Lung (tissue), 12 donors: ENCODE data around the gene G6PC2. TPM values are rescaled to one million over a fixed set of nuclear protein-coding genes. Genes with fewer than 3 reads are reported as not detected.
"Not testable (repeated sequence)": the region's sequence is repeated elsewhere in the genome, so short reads cannot be mapped to it uniquely, and the experiment has no call there.

Experiments used
- ATAC-seq: fragments of 200-7000 bp; cut with Tn5 transposase; one replicate; pipeline ENCODE4 v1.9.1; 2020; ENCODE audit warnings: moderate number of reproducible peaks; ENCODE audit not compliant: insufficient read depth, low FRiP score
- DNase-seq, 3 donors: peaks; one replicate each; pipeline ENCODE4 v3.0.0-alpha.2; 2013 to 2017
- H3K27ac ChIP-seq, 2 donors: one replicate each; pipeline ENCODE4 v1.5.1; 2013; ENCODE audit warnings: mild to moderate bottlenecking in 2 of 2, moderate library complexity in 2 of 2, control low read depth in 1 of 2, inconsistent platforms in 1 of 2, low read depth in 1 of 2, low read length in 1 of 2
- H3K27me3 ChIP-seq, 3 donors: one replicate each; pipeline ENCODE4 v1.5.1; 2013; ENCODE audit warnings: low read length in 2 of 3; ENCODE audit not compliant: control insufficient read depth in 3 of 3, insufficient read depth in 3 of 3
- H3K36me3 ChIP-seq, 4 donors: one replicate each; pipeline ENCODE4 v1.5.1; 2013; ENCODE audit warnings: low read length in 4 of 4, mild to moderate bottlenecking in 1 of 4, moderate library complexity in 1 of 4; ENCODE audit not compliant: control insufficient read depth in 4 of 4, insufficient read depth in 4 of 4
- H3K4me1 ChIP-seq, 5 donors: one replicate each; pipeline ENCODE4 v1.5.1; 2013; ENCODE audit warnings: low read length in 5 of 5, mild to moderate bottlenecking in 2 of 5, moderate library complexity in 1 of 5; ENCODE audit not compliant: control insufficient read depth in 5 of 5, insufficient read depth in 5 of 5
- H3K4me3 ChIP-seq: one replicate; pipeline ENCODE4 v1.5.1; 2013; ENCODE audit warnings: mild to moderate bottlenecking, control low read depth, moderate library complexity
- H3K9ac ChIP-seq, 2 donors: one replicate each; pipeline ENCODE4 v1.5.1; 2013; ENCODE audit warnings: low read length in 2 of 2, control low read depth in 1 of 2; ENCODE audit not compliant: insufficient read depth in 1 of 2
- H3K9me3 ChIP-seq, 4 donors: one replicate each; pipeline ENCODE4 v1.5.1; 2013; ENCODE audit warnings: low read length in 3 of 4, mild to moderate bottlenecking in 1 of 4, moderate library complexity in 1 of 4; ENCODE audit not compliant: control insufficient read depth in 4 of 4, insufficient read depth in 3 of 4
- WGBS, 2 donors: extraction: QIAGEN DNeasy Blood & Tissue Kit; methylation state at CpG; one replicate each; pipeline ENCODE4 v1.1.7; 2013; 5-methylcytosine and 5-hydroxymethylcytosine counted together
- polyA plus RNA-seq, 2 donors: library from polyadenylated mRNA; stranded (reverse); fragments of 200-250 nt; gene quantifications; one replicate each; pipeline ENCODE4 v1.2.1, GENCODE V29; 2013
- total RNA-seq, 2 donors: library from RNA; depleted of rRNA in 1 of 2; stranded (reverse); fragments of >200 nt in 1 of 2; gene quantifications; one replicate each; pipeline ENCODE4 v1.2.1, GENCODE V29; 2014 to 2021
- TF ChIP-seq, protein P1 (sequence below): IDR thresholded peaks from 2 replicates; pipeline ENCODE4 v1.5.1; 2012; ENCODE audit warnings: mild to moderate bottlenecking; ENCODE audit errors: control extremely low read depth, extremely low read depth
- donor health status: control.
- donor health status: control.
- donor health status: Bipolar disorder and iron deficiency.
- donor health status: healthy.
- donor health status: DM: yes; HTN: yes; CAD: no.

The G6PC2 gene
- total and polyA plus RNA-seq, 4 donors, result 0.01 to 0.37 (median 0.08) TPM; not detected in 1

DNA sequence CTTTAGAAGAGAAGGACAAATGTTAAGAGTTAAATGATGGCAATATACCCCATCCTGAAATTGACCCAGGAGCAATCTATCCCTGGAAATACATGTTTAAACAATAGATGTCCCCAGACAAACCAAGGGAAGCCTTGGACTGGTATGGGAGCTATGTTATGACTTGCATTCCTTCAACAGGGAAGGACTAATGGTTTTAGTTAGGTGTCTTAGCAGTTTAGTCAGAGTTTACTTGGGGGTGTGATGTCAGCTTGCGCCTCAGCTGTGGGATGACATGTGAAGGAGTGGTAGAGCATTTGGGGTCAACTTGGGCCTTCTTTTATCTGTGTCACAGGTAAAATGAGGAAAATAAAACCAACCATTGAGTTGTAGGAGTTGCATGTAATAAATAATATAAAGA lies 47.6 kb upstream of the G6PC2 start:
- TF ChIP-seq, protein P1, sequence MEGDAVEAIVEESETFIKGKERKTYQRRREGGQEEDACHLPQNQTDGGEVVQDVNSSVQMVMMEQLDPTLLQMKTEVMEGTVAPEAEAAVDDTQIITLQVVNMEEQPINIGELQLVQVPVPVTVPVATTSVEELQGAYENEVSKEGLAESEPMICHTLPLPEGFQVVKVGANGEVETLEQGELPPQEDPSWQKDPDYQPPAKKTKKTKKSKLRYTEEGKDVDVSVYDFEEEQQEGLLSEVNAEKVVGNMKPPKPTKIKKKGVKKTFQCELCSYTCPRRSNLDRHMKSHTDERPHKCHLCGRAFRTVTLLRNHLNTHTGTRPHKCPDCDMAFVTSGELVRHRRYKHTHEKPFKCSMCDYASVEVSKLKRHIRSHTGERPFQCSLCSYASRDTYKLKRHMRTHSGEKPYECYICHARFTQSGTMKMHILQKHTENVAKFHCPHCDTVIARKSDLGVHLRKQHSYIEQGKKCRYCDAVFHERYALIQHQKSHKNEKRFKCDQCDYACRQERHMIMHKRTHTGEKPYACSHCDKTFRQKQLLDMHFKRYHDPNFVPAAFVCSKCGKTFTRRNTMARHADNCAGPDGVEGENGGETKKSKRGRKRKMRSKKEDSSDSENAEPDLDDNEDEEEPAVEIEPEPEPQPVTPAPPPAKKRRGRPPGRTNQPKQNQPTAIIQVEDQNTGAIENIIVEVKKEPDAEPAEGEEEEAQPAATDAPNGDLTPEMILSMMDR, result no peak
- H3K9me3 ChIP-seq, result no peaks in the 10 kb centered on the region
- H3K27ac ChIP-seq, result no peak overlapping the region
- ATAC-seq, result no peak
- H3K27me3 ChIP-seq, result no peaks in the 10 kb centered on the region
- peaks cover 0 to 5% (median 0%) of the 10 kb centered on the region in 4 donors for H3K36me3 ChIP-seq
- no peak overlapping the region for H3K9ac ChIP-seq
- no peaks in the 10 kb centered on the region for H3K4me1 ChIP-seq
- no peak overlapping the region for H3K4me3 ChIP-seq
- no peak for DNase-seq
- 99 to 100% methylated on average over 1 of the region's 1 CpG for WGBS, 2 donors

GRCh38 chr2:168854651-168855050 lies 46.4 kb upstream of the G6PC2 start:
- DNase-seq (no peak), ATAC-seq (no peak)
- 97% methylated on average over 5 of the region's 5 CpGs for WGBS, 2 donors
- Histone ChIP-seq H3K27me3 (no peaks in the 10 kb centered on the region), H3K9me3 (no peaks in the 10 kb centered on the region), H3K9ac (no peak overlapping the region), H3K4me3 (no peak overlapping the region), H3K4me1 (no peaks in the 10 kb centered on the region), H3K36me3 (peaks cover 0 to 6% (median 0%) of the 10 kb centered on the region in 4 donors), H3K27ac (no peak overlapping the region)
- TF ChIP-seq, protein P1, result no peak

DNA sequence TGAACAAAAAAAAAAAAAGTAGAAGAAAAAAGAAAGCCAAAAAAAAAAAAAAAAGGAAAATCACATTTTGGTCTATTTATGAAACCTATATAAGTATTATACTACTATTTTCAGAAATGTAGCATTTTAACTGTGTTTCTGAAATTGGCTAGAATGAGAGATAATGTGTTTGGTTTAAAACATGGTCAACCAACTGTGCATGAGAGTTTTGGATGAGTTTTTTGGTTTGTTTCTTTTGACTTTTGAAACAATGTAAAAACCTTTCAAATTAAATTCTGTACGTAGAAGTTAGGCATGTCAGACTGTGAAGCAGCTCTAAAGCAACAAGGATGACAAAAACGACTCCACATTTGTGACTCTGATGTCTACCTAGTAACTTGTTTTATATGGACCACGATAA lies 45.5 kb upstream of the G6PC2 start:
- no peaks in the 10 kb centered on the region for H3K27me3 ChIP-seq
- H3K9ac ChIP-seq, result no peak overlapping the region
- TF ChIP-seq, protein P1, result no peak
- DNase-seq (no peak), ATAC-seq (no peak)
- peaks cover 0 to 6% (median 0%) of the 10 kb centered on the region in 4 donors for H3K36me3 ChIP-seq
- H3K9me3 ChIP-seq, result no peaks in the 10 kb centered on the region
- no peak overlapping the region for H3K27ac ChIP-seq
- WGBS, 2 donors, result 96% methylated on average over 3 of the region's 3 CpGs
- no peaks in the 10 kb centered on the region for H3K4me1 ChIP-seq
- no peak overlapping the region for H3K4me3 ChIP-seq

GRCh38 chr2:168858146-168858545 lies 42.9 kb upstream of the G6PC2 start:
- TF ChIP-seq, protein P1, result no peak
- WGBS, 2 donors, result 89% methylated on average over 2 of the region's 2 CpGs
- DNase-seq, result no peak
- Histone ChIP-seq H3K9ac (no peak overlapping the region), H3K36me3 (peaks cover 2 to 8% (median 5%) of the 10 kb centered on the region in 4 donors), H3K4me3 (no peak overlapping the region), H3K9me3 (no peaks in the 10 kb centered on the region), H3K4me1 (no peaks in the 10 kb centered on the region), H3K27me3 (no peaks in the 10 kb centered on the region), H3K27ac (no peak overlapping the region)
- ATAC-seq, result no peak

- not testable (repeated sequence) for ATAC-seq
Measured at GRCh38 chr2:168867164-168867563, 33.9 kb upstream of the G6PC2 start.

More at GRCh38 chr2:168867164-168867563, 33.9 kb upstream of the G6PC2 start:
- H3K27me3 ChIP-seq, H3K9me3 ChIP-seq, DNase-seq, H3K4me1 ChIP-seq, H3K9ac ChIP-seq, H3K27ac ChIP-seq, H3K4me3 ChIP-seq: not testable (repeated sequence)
- H3K36me3 ChIP-seq, result peaks cover 3 to 11% (median 7%) of the 10 kb centered on the region in 4 donors
- WGBS, 2 donors, result 93 to 100% methylated on average over 1 of the region's 1 CpG
